Cardiac muscle cell (in vitro differentiated cells and primary cell): ENCODE data around the gene PLEKHG3. TPM values are rescaled to one million over a fixed set of nuclear protein-coding genes. Genes with fewer than 3 reads are reported as not detected.

ENCODE experiments used
- DNase-seq, 2 donors: peaks; one replicate each; pipeline versions ENCODE4 v3.0.0 to v3.0.0-alpha.2; 2010 to 2017; ENCODE audit warnings: low read depth in 1 of 2, low spot score in 1 of 2
- H3K27ac ChIP-seq: fragments of 200-600 bp; sonication (generic); 2 replicates; pipeline ENCODE4 v1.5.1; 2016
- H3K27me3 ChIP-seq: fragments of 200-600 bp; sonication (generic); 2 replicates; pipeline ENCODE4 v1.6.0; 2016; ENCODE audit warnings: control low read depth
- H3K36me3 ChIP-seq: fragments of 200-600 bp; sonication (generic); 2 replicates; pipeline ENCODE4 v1.5.1; 2016; ENCODE audit warnings: control low read depth
- H3K4me1 ChIP-seq: fragments of 200-600 bp; sonication (generic); 2 replicates; pipeline ENCODE4 v1.8.1; 2017; ENCODE audit warnings: low read depth, mild to moderate bottlenecking, mixed run types
- H3K4me3 ChIP-seq: fragments of 200-600 bp; sonication (generic); 2 replicates; pipeline ENCODE4 v1.5.1; 2016; ENCODE audit warnings: mild to moderate bottlenecking
- H3K9me3 ChIP-seq: fragments of 200-600 bp; sonication (generic); 2 replicates; pipeline ENCODE4 v1.5.1; 2017; ENCODE audit warnings: low read depth, mild to moderate bottlenecking, control low read depth
- polyA plus RNA-seq: library from polyadenylated mRNA; unstranded; fragments of >200 nt; fragmentation: Nextera tagmentation; extraction: Ambion mirVana; gene quantifications from 2 replicates; pipeline ENCODE4 v1.2.1, GENCODE V29; 2016
- total RNA-seq: library from RNA; depleted of rRNA; stranded (reverse); fragments of >200 nt; gene quantifications from 2 replicates; pipeline ENCODE4 v1.2.3, GENCODE V29; 2016
- TF ChIP-seq, protein P1 (sequence below): IDR thresholded peaks from 2 replicates; pipeline ENCODE4 v1.5.1; 2012; ENCODE audit warnings: low read depth, mild to moderate bottlenecking, low read length

PLEKHG3 gene
- total and polyA plus RNA-seq, 2 experiments from 2014 or later: 19.2 to 72.2 TPM

DNA sequence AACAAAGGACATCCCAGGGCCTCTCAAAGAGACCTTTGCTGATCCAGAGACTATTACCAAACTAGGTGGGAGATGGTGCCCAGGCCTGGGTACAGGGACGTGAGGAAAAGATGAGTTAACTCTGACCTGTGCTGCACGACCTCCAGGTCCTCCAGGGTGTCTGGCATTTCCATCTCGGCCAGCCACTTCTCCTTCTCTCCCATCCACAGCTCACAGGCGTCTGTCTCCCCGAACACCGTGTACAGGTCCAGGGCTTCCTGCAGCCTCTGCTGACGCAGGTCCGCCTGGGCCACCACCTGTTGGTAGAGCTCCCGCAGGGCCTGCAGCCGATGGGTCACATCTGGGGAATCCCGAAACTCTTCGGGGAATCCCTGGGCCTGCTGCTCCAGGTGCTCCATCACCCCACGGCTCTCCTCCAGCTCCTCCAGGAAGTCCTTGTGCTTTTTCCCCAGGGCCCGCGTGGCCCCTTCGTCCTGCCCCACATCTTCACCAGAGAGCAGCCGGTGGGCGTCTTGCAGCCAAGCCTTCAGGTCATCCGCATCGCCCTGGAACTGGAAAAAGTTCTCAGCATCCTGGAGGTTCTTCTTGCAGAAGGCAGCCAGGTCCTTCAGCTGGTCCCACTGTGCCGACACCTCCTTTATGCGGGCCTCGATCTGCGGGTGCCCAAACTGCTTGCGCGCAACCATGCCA lies 88.8 kb downstream of the PLEKHG3 start:
- Histone ChIP-seq H3K4me1 (no peaks in the 10 kb centered on the region), H3K4me3 (no peak overlapping the region), H3K9me3 (no peaks in the 10 kb centered on the region), H3K27ac (no peak overlapping the region), H3K27me3 (no peaks in the 10 kb centered on the region), H3K36me3 (no peaks in the 10 kb centered on the region)
- no peak for DNase-seq
- TF ChIP-seq, protein P1, sequence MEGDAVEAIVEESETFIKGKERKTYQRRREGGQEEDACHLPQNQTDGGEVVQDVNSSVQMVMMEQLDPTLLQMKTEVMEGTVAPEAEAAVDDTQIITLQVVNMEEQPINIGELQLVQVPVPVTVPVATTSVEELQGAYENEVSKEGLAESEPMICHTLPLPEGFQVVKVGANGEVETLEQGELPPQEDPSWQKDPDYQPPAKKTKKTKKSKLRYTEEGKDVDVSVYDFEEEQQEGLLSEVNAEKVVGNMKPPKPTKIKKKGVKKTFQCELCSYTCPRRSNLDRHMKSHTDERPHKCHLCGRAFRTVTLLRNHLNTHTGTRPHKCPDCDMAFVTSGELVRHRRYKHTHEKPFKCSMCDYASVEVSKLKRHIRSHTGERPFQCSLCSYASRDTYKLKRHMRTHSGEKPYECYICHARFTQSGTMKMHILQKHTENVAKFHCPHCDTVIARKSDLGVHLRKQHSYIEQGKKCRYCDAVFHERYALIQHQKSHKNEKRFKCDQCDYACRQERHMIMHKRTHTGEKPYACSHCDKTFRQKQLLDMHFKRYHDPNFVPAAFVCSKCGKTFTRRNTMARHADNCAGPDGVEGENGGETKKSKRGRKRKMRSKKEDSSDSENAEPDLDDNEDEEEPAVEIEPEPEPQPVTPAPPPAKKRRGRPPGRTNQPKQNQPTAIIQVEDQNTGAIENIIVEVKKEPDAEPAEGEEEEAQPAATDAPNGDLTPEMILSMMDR: no peak

DNA sequence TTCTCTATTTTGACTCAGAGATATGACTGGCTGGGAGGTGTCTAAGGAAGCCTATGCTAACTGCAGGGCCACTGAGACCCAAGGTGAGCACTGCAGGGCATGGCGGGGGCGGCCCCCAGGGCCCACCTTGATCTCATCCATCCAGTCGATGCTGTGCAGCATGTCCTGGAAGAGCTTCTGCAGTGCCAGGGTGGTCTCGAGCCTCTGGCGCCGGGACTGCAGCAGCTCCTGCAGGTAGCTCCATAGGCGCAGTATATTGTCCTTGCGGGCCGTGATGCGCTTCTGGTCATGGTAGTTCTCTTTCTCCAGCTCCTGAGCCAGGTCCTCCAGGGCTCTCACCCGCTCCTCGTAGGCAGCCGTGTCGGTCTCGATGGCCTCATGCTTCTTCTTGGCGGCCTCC lies 91.0 kb downstream of the PLEKHG3 start:
- TF ChIP-seq, protein P1: no peak

DNA sequence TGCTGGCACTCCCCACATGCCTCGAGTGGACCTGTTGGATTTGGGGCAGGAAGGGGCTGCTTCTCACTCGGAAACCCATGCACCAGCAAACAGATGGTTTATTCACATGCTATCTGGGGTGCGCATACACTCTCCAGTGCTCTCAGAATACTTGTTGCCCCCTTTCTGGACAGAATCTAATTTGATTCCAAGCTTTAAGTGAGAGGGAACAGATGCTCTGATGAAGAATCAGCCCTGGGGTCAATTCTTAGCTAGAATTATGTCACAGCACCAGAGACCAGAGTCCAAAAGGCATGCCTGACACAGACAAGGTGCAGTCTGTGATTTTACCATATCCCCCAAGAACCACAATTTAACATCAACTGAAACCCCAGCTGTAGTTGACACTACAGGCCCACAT lies 91.7 kb downstream of the PLEKHG3 start:
- Histone ChIP-seq H3K9me3 (no peaks in the 10 kb centered on the region), H3K36me3 (no peaks in the 10 kb centered on the region), H3K27ac (no peak overlapping the region), H3K27me3 (no peaks in the 10 kb centered on the region), H3K4me1 (no peaks in the 10 kb centered on the region), H3K4me3 (no peak overlapping the region)
- no peak for DNase-seq
- TF ChIP-seq, protein P1: no peak

More for the DNA sequence above, 91.0 kb downstream of the PLEKHG3 start:
- no peak overlapping the region for H3K27ac ChIP-seq
- no peak for DNase-seq
- H3K4me1 ChIP-seq: no peaks in the 10 kb centered on the region
- H3K36me3 ChIP-seq: no peaks in the 10 kb centered on the region
- H3K4me3 ChIP-seq: no peak overlapping the region
- no peaks in the 10 kb centered on the region for H3K9me3 ChIP-seq
- no peaks in the 10 kb centered on the region for H3K27me3 ChIP-seq

DNA sequence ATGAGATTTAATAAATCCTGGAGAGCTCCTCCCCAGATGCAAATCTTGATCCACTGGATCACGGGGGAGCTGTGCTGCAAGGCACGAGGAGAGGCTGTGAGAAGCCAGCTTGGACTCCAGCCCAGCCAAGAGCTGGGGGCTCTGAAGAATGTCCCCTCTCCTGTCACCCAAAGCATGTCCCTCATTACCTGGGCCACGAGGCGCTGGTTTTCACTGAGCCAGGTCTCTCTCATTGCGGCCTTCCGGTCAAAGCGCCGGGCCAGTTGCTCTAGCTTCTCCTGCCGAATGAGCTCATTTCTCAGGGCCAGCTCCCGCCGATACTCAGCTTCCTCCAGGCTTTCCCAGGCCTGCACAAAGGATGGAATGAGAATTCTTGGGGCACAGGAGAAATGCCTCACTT lies 92.1 kb downstream of the PLEKHG3 start:
- H3K36me3 ChIP-seq: no peaks in the 10 kb centered on the region
- TF ChIP-seq, protein P1: no peak
- H3K9me3 ChIP-seq: no peaks in the 10 kb centered on the region
- no peak for DNase-seq
- H3K4me1 ChIP-seq: no peaks in the 10 kb centered on the region
- no peaks in the 10 kb centered on the region for H3K27me3 ChIP-seq
- no peak overlapping the region for H3K4me3 ChIP-seq
- H3K27ac ChIP-seq: no peak overlapping the region

- Histone ChIP-seq H3K4me3 (no peak overlapping the region), H3K27ac (no peak overlapping the region), H3K27me3 (no peaks in the 10 kb centered on the region), H3K36me3 (no peaks in the 10 kb centered on the region), H3K4me1 (no peaks in the 10 kb centered on the region), H3K9me3 (no peaks in the 10 kb centered on the region)
- DNase-seq: no peak
- TF ChIP-seq, protein P1: no peak
Measured at GRCh38 chr14:64799555-64799954, 95.3 kb downstream of the PLEKHG3 start.

Other genes starting within 250 kb of the PLEKHG3 start
- gene AKAP5, start 238.9 kb upstream of the PLEKHG3 start, total RNA-seq: 0.63 and 1.3 TPM in 2 replicates
- 0.18 and 0.94 TPM in 2 replicates for gene AKAP5, start 238.9 kb upstream of the PLEKHG3 start, polyA plus RNA-seq
- gene ZBTB25, start 200.6 kb upstream of the PLEKHG3 start, total RNA-seq: 7.5 and 11.3 TPM in 2 replicates
- 13.3 and 20.9 TPM in 2 replicates for gene ZBTB25, start 200.6 kb upstream of the PLEKHG3 start, polyA plus RNA-seq
- gene ZBTB1, start 199.7 kb upstream of the PLEKHG3 start, total RNA-seq: 22.5 and 31.4 TPM in 2 replicates
- 23.4 and 28.5 TPM in 2 replicates for gene ZBTB1, start 199.7 kb upstream of the PLEKHG3 start, polyA plus RNA-seq
- gene HSPA2, start 163.7 kb upstream of the PLEKHG3 start, total RNA-seq: 1.1 and 2.4 TPM in 2 replicates
- 0.93 and 2.3 TPM in 2 replicates for gene HSPA2, start 163.7 kb upstream of the PLEKHG3 start, polyA plus RNA-seq
- 0.53 TPM in 1 of 2 replicates, not detected in the other for gene PPP1R36, start 154.5 kb upstream of the PLEKHG3 start, total RNA-seq
- 0.19 and 0.40 TPM in 2 replicates for gene PPP1R36, start 154.5 kb upstream of the PLEKHG3 start, polyA plus RNA-seq
- gene SPTB, start 175.5 kb downstream of the PLEKHG3 start, total RNA-seq: 9.2 and 13.6 TPM in 2 replicates
- 6.4 and 9.9 TPM in 2 replicates for gene SPTB, start 175.5 kb downstream of the PLEKHG3 start, polyA plus RNA-seq
- 21.6 and 28.9 TPM in 2 replicates for gene CHURC1, start 210.0 kb downstream of the PLEKHG3 start, total RNA-seq
- gene CHURC1, start 210.0 kb downstream of the PLEKHG3 start, polyA plus RNA-seq: 107 and 120 TPM in 2 replicates
- gene GPX2, start 238.3 kb downstream of the PLEKHG3 start, total RNA-seq: not detected in 2 replicates
- 0.26 TPM in 1 of 2 replicates, not detected in the other for gene GPX2, start 238.3 kb downstream of the PLEKHG3 start, polyA plus RNA-seq